Hippocampal formation (tissue), 2 donors: ENCODE measurements around the gene GLRA1.

Source experiments
- DNase-seq, 2 donors: peaks; one replicate each; lab custom pipeline; 2025; lab: John Stamatoyannopoulos, UW

The GLRA1 gene

GRCh38 chr5:151924564-151925301, at the start of gene GLRA1:
GLRA1 (minus strand) TSS chr5:151924851; CDS start chr5:151924549, 302 bp downstream.
- DNase-seq: peak in 1 of 2 donors; percentile 32

GRCh38 chr5:151970885-151971284, 46.2 kb upstream of the GLRA1 start:
- no peak for DNase-seq

- no peak for DNase-seq
Observed at GRCh38 chr5:151967865-151968264, 43.2 kb upstream of the GLRA1 start.

GRCh38 chr5:151966046-151966445, 41.4 kb upstream of the GLRA1 start:
- DNase-seq: no peak

- DNase-seq: no peak
Observed at GRCh38 chr5:151964471-151964870, 39.8 kb upstream of the GLRA1 start.

- DNase-seq: no peak
Observed at GRCh38 chr5:151961557-151961956, 36.9 kb upstream of the GLRA1 start.

GRCh38 chr5:151958111-151958510, 33.5 kb upstream of the GLRA1 start:
- no peak for DNase-seq

GRCh38 chr5:151956725-151957124, 32.1 kb upstream of the GLRA1 start:
- DNase-seq: no peak

- no peak for DNase-seq
Observed at GRCh38 chr5:151954255-151954654, 29.6 kb upstream of the GLRA1 start.

- no peak for DNase-seq
Observed at GRCh38 chr5:151953833-151954232, 29.2 kb upstream of the GLRA1 start.

GRCh38 chr5:151952238-151952637, 27.6 kb upstream of the GLRA1 start:
- no peak for DNase-seq

GRCh38 chr5:151950706-151951105, 26.1 kb upstream of the GLRA1 start:
- DNase-seq: no peak

- no peak for DNase-seq
Observed at GRCh38 chr5:151949701-151950308, 25.2 kb upstream of the GLRA1 start.

- no peak for DNase-seq
Observed at GRCh38 chr5:151949113-151949512, 24.5 kb upstream of the GLRA1 start.

GRCh38 chr5:151947931-151948608, 23.4 kb upstream of the GLRA1 start:
- DNase-seq: no peak

- no peak for DNase-seq
Observed at GRCh38 chr5:151937851-151938250, 13.2 kb upstream of the GLRA1 start.

GRCh38 chr5:151935135-151935695, 10.6 kb upstream of the GLRA1 start:
- no peak for DNase-seq

GRCh38 chr5:151931260-151931659, 6.6 kb upstream of the GLRA1 start:
- no peak for DNase-seq

- DNase-seq: no peak
Observed at GRCh38 chr5:151926188-151926587, 1.5 kb upstream of the GLRA1 start.

- no peak for DNase-seq
Observed at GRCh38 chr5:151925340-151925739, 689 bp upstream of the GLRA1 start.

- no peak for DNase-seq
Observed at GRCh38 chr5:151923866-151924476, 680 bp downstream of the GLRA1 start.

- no peak for DNase-seq
Observed at GRCh38 chr5:151921916-151922315, 2.7 kb downstream of the GLRA1 start.
